HCT116 (cell line): ENCODE measurements around the gene HDHD2. TPM values are rescaled to one million over a fixed set of nuclear protein-coding genes. Genes with fewer than 3 reads are reported as not detected.
A peak's percentile ranks its signal among the peaks of the same experiment; 100 is the strongest.

Experiments used
- ATAC-seq: fragments of 200-7000 bp; cut with Tn5 transposase; 2 replicates; pipeline ENCODE4 v1.9.1; 2020; ENCODE audit warnings: mild to moderate bottlenecking, moderate library complexity
- BruUV-seq: library from RNA; stranded (reverse); fragments of 400-500 nt; replicated peaks from 2 replicates; lab custom pipeline; 2021; lab: Mats Ljungman, UMichigan
- CTCF ChIA-PET: fragments of 300-600 bp; sonication (Branson Sonifier 250); formaldehyde crosslinking; loops from one replicate; lab custom pipeline; 2021; ENCODE audit warnings: antibody characterized with exemption; lab: Charles Lee
- POLR2A ChIA-PET: fragments of 300-600, 350-600 bp; sonication (Branson Sonifier 250); formaldehyde crosslinking; loops from one replicate; lab custom pipeline; 2021; ENCODE audit warnings: antibody characterized with exemption; lab: Charles Lee
- RAD21 ChIA-PET, 2 experiments: fragments of 300-600 bp; sonication (Branson Sonifier 250); formaldehyde crosslinking; loops; one replicate each; lab custom pipeline; 2023; ENCODE audit warnings: low total read pairs in 2 of 2; ENCODE audit not compliant: uncharacterized antibody in 2 of 2, unreplicated experiment in 2 of 2, low non-redundant PET in 1 of 2; lab: Charles Lee
- DNase-seq: peaks from one replicate; pipeline ENCODE4 v3.0.0-alpha.2; 2010; ENCODE audit warnings: low read depth, low spot score
- H2AFZ ChIP-seq: fragments of 200-600 bp; shearing (Covaris generic), sonication (generic); 2 replicates; pipeline ENCODE4 v1.6.1; 2017; ENCODE audit warnings: low read depth, mixed run types, mixed read lengths, antibody characterized with exemption, low read length; ENCODE audit not compliant: poor library complexity, severe bottlenecking
- H3K27ac ChIP-seq: 2 replicates; pipeline ENCODE4 v1.5.1; 2012; ENCODE audit warnings: low read depth, low read length
- H3K27me3 ChIP-seq: fragments of 200-600 bp; sonication (generic); 2 replicates; pipeline ENCODE4 v1.6.1; 2016; ENCODE audit warnings: mixed run types, low read length, mixed read lengths; ENCODE audit not compliant: insufficient read depth
- H3K36me3 ChIP-seq, 2 experiments: fragments of 200-500 bp in 1 of 2; fragments of 200-600 bp in 1 of 2; sonication (Bioruptor generic) in 1 of 2; sonication (generic) in 1 of 2; 2 replicates each; pipeline versions ENCODE4 v1.5.1 to v1.6.1; 2014 to 2016; ENCODE audit warnings: low read length in 2 of 2, inconsistent platforms in 1 of 2, mixed read lengths in 1 of 2, mixed run types in 1 of 2; ENCODE audit not compliant: insufficient read depth in 2 of 2, control insufficient read depth in 1 of 2
- H3K4me1 ChIP-seq, 2 experiments: fragments of 200-600 bp in 1 of 2; sonication (generic) in 1 of 2; 2 replicates each; pipeline versions ENCODE4 v1.5.1 to v1.6.1; 2012 to 2017; ENCODE audit warnings: low read length in 2 of 2, inconsistent platforms in 1 of 2, mild to moderate bottlenecking in 1 of 2, mixed read lengths in 1 of 2, mixed run types in 1 of 2, moderate library complexity in 1 of 2; ENCODE audit not compliant: insufficient read depth in 2 of 2, control insufficient read depth in 1 of 2
- H3K4me2 ChIP-seq: fragments of 200-600 bp; sonication (generic); 2 replicates; pipeline ENCODE4 v1.6.1; 2017; ENCODE audit warnings: mixed run types, low read length, mixed read lengths
- H3K4me3 ChIP-seq, 2 experiments: fragments of 200-600 bp in 1 of 2; sonication (generic) in 1 of 2; replicated peaks in 1 of 2; 2 replicates each; pipeline ENCODE4 v1.5.1; 2011 to 2016; ENCODE audit warnings: low read length in 2 of 2, control low read depth in 1 of 2, low read depth in 1 of 2, mild to moderate bottlenecking in 1 of 2, mixed read lengths in 1 of 2, mixed run types in 1 of 2
- H3K79me2 ChIP-seq: fragments of 200-600 bp; sonication (generic); 2 replicates; pipeline ENCODE4 v1.6.1; 2017; ENCODE audit warnings: mild to moderate bottlenecking, mixed run types, low read length, moderate library complexity, mixed read lengths; ENCODE audit not compliant: insufficient read depth
- H3K9ac ChIP-seq: fragments of 200-600 bp; sonication (generic); 2 replicates; pipeline ENCODE4 v1.6.1; 2016; ENCODE audit warnings: low read length, mixed read lengths
- H3K9me2 ChIP-seq: fragments of 200-600 bp; sonication (generic), shearing (Covaris generic); 2 replicates; pipeline ENCODE4 v1.6.1; 2017; ENCODE audit warnings: mixed run types, mild to moderate bottlenecking, moderate library complexity; ENCODE audit not compliant: insufficient read depth
- H3K9me3 ChIP-seq, 2 experiments: fragments of 200-500 bp in 1 of 2; fragments of 200-600 bp in 1 of 2; sonication (Bioruptor generic) in 1 of 2; sonication (generic) in 1 of 2; 2 replicates each; pipeline ENCODE4 v1.6.1; 2014 to 2017; ENCODE audit warnings: low read length in 2 of 2, mixed read lengths in 2 of 2, inconsistent platforms in 1 of 2, low read depth in 1 of 2, mild to moderate bottlenecking in 1 of 2, mixed run types in 1 of 2, moderate library complexity in 1 of 2; ENCODE audit not compliant: control insufficient read depth in 1 of 2, insufficient read depth in 1 of 2
- H4K20me1 ChIP-seq: fragments of 200-600 bp; sonication (generic), shearing (Covaris generic); 2 replicates; pipeline ENCODE4 v1.6.1; 2017; ENCODE audit warnings: mixed run types, mild to moderate bottlenecking, moderate library complexity; ENCODE audit not compliant: insufficient read depth
- ATF3 ChIP-seq: IDR thresholded peaks from 2 replicates; pipeline ENCODE4 v1.6.1; 2012
- CBX3 ChIP-seq: IDR thresholded peaks from 2 replicates; pipeline ENCODE4 v1.6.1; 2012; ENCODE audit warnings: low read depth
- CEBPB ChIP-seq: IDR thresholded peaks from 2 replicates; pipeline ENCODE4 v1.6.1; 2012; ENCODE audit warnings: low read depth
- CTCF ChIP-seq, 3 experiments: fragments of 200-600 bp in 1 of 3; sonication (generic) in 1 of 3; IDR thresholded peaks in 2 of 3; conservative IDR thresholded peaks in 1 of 3; 2 replicates each; pipeline ENCODE4 v1.5.1; 2012 to 2017; ENCODE audit warnings: low read depth in 2 of 3, low read length in 2 of 3, antibody characterized with exemption in 1 of 3, borderline replicate concordance in 1 of 3, control low read depth in 1 of 3, mild to moderate bottlenecking in 1 of 3, mixed read lengths in 1 of 3, mixed run types in 1 of 3, moderate library complexity in 1 of 3; ENCODE audit not compliant: insufficient read depth in 1 of 3
- ELF1 ChIP-seq: IDR thresholded peaks from 2 replicates; pipeline ENCODE4 v1.6.1; 2012; ENCODE audit warnings: low read depth, borderline replicate concordance
- EZH2phosphoT487 ChIP-seq: fragments of 200-600 bp; IDR thresholded peaks from 2 replicates; pipeline ENCODE4 v1.6.1; 2018; ENCODE audit warnings: antibody characterized with exemption, borderline replicate concordance
- FOSL1 ChIP-seq: IDR thresholded peaks from 2 replicates; pipeline ENCODE4 v1.6.1; 2012; ENCODE audit warnings: low read depth
- JUND ChIP-seq: IDR thresholded peaks from 2 replicates; pipeline ENCODE4 v1.6.1; 2012
- MAX ChIP-seq: IDR thresholded peaks from 2 replicates; pipeline ENCODE4 v1.6.1; 2012
- POLR2A ChIP-seq: IDR thresholded peaks from 2 replicates; pipeline ENCODE4 v1.7.0; 2011; ENCODE audit warnings: borderline replicate concordance; ENCODE audit not compliant: insufficient read depth, insufficient read length; ENCODE audit errors: extremely low read depth
- POLR2AphosphoS5 ChIP-seq: IDR thresholded peaks from 2 replicates; pipeline ENCODE4 v1.6.1; 2011; ENCODE audit warnings: mild to moderate bottlenecking, low read depth, low read length, moderate library complexity
- RAD21 ChIP-seq: IDR thresholded peaks from 2 replicates; pipeline ENCODE4 v1.6.1; 2012; ENCODE audit warnings: low read depth, mild to moderate bottlenecking
- SIN3A ChIP-seq: IDR thresholded peaks from 2 replicates; pipeline ENCODE4 v1.6.1; 2012; ENCODE audit warnings: low read depth
- SP1 ChIP-seq: IDR thresholded peaks from 2 replicates; pipeline ENCODE4 v1.6.1; 2012; ENCODE audit warnings: low read depth
- SRF ChIP-seq: IDR thresholded peaks from 2 replicates; pipeline ENCODE4 v1.6.1; 2012; ENCODE audit warnings: low read depth
- TCF7L2 ChIP-seq: IDR thresholded peaks from 2 replicates; pipeline ENCODE4 v1.7.0; 2011; ENCODE audit warnings: borderline replicate concordance, inconsistent platforms; ENCODE audit not compliant: insufficient read depth, insufficient read length; ENCODE audit errors: extremely low read depth
- YY1 ChIP-seq: IDR thresholded peaks from 2 replicates; pipeline ENCODE4 v1.6.1; 2011; ENCODE audit warnings: low read length, low read depth, moderate library complexity, mild to moderate bottlenecking; ENCODE audit not compliant: insufficient replicate concordance; ENCODE audit errors: extremely low read depth
- ZFX ChIP-seq: fragments of 450-650 bp; IDR thresholded peaks from 2 replicates; pipeline ENCODE4 v1.6.1; 2017
- ZNF274 ChIP-seq: fragments of 200-500 bp; sonication (Bioruptor generic); IDR thresholded peaks from 2 replicates; pipeline ENCODE4 v1.6.1; 2014; ENCODE audit warnings: mild to moderate bottlenecking, low read depth, low read length, inconsistent platforms
- intact Hi-C: fragments of 100-400 bp; cut with micrococcal nuclease; formaldehyde crosslinking; loops from 2 replicates; pipeline ENCODE4 v1.10.0; 2022
- total RNA-seq: library from RNA; stranded (reverse); gene quantifications from one replicate; pipeline ENCODE4 v1.2.1, GENCODE V29; 2021; ENCODE audit not compliant: unreplicated experiment

Gene HDHD2
- total RNA-seq, 1 experiment from 2014 or later: 29.1 TPM

- no peak for TF ChIP-seq ELF1
- peak; percentile 9; the same call in 1 of the 2 replicates for TF ChIP-seq SIN3A
- TF ChIP-seq CBX3: no peak
- no peak for TF ChIP-seq ZNF274
- peaks cover 6 to 10% of the 10 kb centered on the region in 2 experiments; a peak in 3 of 4 replicates for H3K4me1 ChIP-seq
- H3K4me3 ChIP-seq: peak overlapping the region; percentile 91 to 94
- ChIA-PET POLR2A (no interaction called here), RAD21 (no interaction called here), CTCF (no interaction called here)
- H3K9me2 ChIP-seq: no peaks in the 10 kb centered on the region
- intact Hi-C loops: no loop called here
- H2AFZ ChIP-seq: peak overlapping the region; percentile 94
- ATAC-seq: peak; percentile 22; the same call in 1 of the 2 replicates
- no peak for DNase-seq
- H3K36me3 ChIP-seq: no peaks in the 10 kb centered on the region
- H4K20me1 ChIP-seq: no peaks in the 10 kb centered on the region
- H3K27ac ChIP-seq: peak overlapping the region; percentile 80
- H3K9ac ChIP-seq: peak overlapping the region; percentile 94
- no TSS peak for BruUV-seq
- H3K79me2 ChIP-seq: peaks cover 57% of the 10 kb centered on the region
- H3K9me3 ChIP-seq: no peaks in the 10 kb centered on the region
- H3K4me2 ChIP-seq: peak overlapping the region; percentile 86
- H3K27me3 ChIP-seq: no peaks in the 10 kb centered on the region
These were observed 25.1 kb upstream of the HDHD2 start for GRCh38 chr18:47175283-47175897.

GRCh38 chr18:47174545-47175116 lies 24.3 kb upstream of the HDHD2 start:
- Histone ChIP-seq H3K4me2 (peak overlapping the region; percentile 86), H3K79me2 (peaks cover 64% of the 10 kb centered on the region), H3K9ac (peak overlapping the region; percentile 94), H3K9me2 (no peaks in the 10 kb centered on the region), H3K9me3 (no peaks in the 10 kb centered on the region), H3K4me1 (peaks cover 6 to 10% of the 10 kb centered on the region in 2 experiments; a peak in 3 of 4 replicates), H3K27me3 (no peaks in the 10 kb centered on the region), H3K4me3 (peak overlapping the region; percentile 91 to 94), H3K36me3 (no peaks in the 10 kb centered on the region), H4K20me1 (no peaks in the 10 kb centered on the region), H2AFZ (no peak overlapping the region), H3K27ac (no peak overlapping the region)
- ChIA-PET CTCF (no interaction called here), RAD21 (no interaction called here), POLR2A (no interaction called here)
- ATAC-seq (no peak), DNase-seq (no peak)
- BruUV-seq: no TSS peak
- intact Hi-C loops: no loop called here
- TF ChIP-seq ZNF274: no peak
- no peak for TF ChIP-seq ZFX
- TF ChIP-seq CBX3: no peak
- no peak for TF ChIP-seq TCF7L2
- TF ChIP-seq POLR2A: no peak
- no peak for TF ChIP-seq ELF1
- TF ChIP-seq CEBPB: no peak
- TF ChIP-seq SRF: no peak
- no peak for TF ChIP-seq EZH2phosphoT487
- TF ChIP-seq RAD21: no peak
- no peak for TF ChIP-seq POLR2AphosphoS5
- TF ChIP-seq JUND: no peak
- no peak for TF ChIP-seq SIN3A
- TF ChIP-seq CTCF (IDR thresholded peaks at IDR 0.05 in 2 of 3, conservative IDR thresholded peaks at IDR 0.05 in 1 of 3; ENCODE audit: borderline replicate concordance in 1 of 3, insufficient read depth in 1 of 3, low read depth in 2 of 3, low read length in 2 of 3): no peak
- TF ChIP-seq FOSL1: no peak
- no peak for TF ChIP-seq SP1
- TF ChIP-seq ATF3: no peak
- no peak for TF ChIP-seq MAX
- no peak for TF ChIP-seq YY1
